Measurements from ENCODE around the gene CDK5R1.
A peak's percentile ranks its signal among the peaks of the same experiment; 100 is the strongest.

Gene CDK5R1

GRCh38 chr17:32481193-32481592 is 5.6 kb upstream of the CDK5R1 start:
- no peaks in the 10 kb centered on the region for H4K20me1 ChIP-seq (ENCODE audit: insufficient read depth, low read length)
- peaks cover 10% of the 10 kb centered on the region; the same call in 1 of the 2 replicates for H3K36me3 ChIP-seq (replicated peaks; ENCODE audit: insufficient read depth, low read length)
- H3K27me3 ChIP-seq (replicated peaks; ENCODE audit: insufficient read depth, low read length), result no peaks in the 10 kb centered on the region
- H3K9me3 ChIP-seq (replicated peaks; ENCODE audit: insufficient read depth, low read length), result no peaks in the 10 kb centered on the region
- H3K27ac ChIP-seq (ENCODE audit: low read length), result peak overlapping the region; percentile 85; the same call in 1 of the 2 replicates
- TF ChIP-seq EZH2 (optimal IDR thresholded peaks at IDR 0.05; ENCODE audit: low read depth, low read length) (no peak), EZH2phosphoT487 (IDR thresholded peaks at IDR 0.05; ENCODE audit: low read length) (no peak), CTCF (IDR thresholded peaks at IDR 0.05; ENCODE audit: low read length) (no peak)
- peaks cover 46% of the 10 kb centered on the region for H3F3A ChIP-seq (ENCODE audit: insufficient read depth, low read length)
- peak overlapping the region; percentile 25; the same call in 1 of the 2 replicates for H3K9ac ChIP-seq (ENCODE audit: low read length)
- H3K4me3 ChIP-seq (ENCODE audit: low read length), result no peak overlapping the region
- H3K79me2 ChIP-seq (ENCODE audit: low read length), result 0 out of 2 replicates have a peak, but pooled peaks cover 6% of the 10 kb centered on the region
- H3K4me1 ChIP-seq (ENCODE audit: low read length), result peaks cover 44% of the 10 kb centered on the region
- no peak overlapping the region for H3K4me2 ChIP-seq (ENCODE audit: low read depth, low read length)
- no peak for DNase-seq
- H2AFZ ChIP-seq (ENCODE audit: low read length), result no peak overlapping the region
- no peaks in the 10 kb centered on the region for H3K9me2 ChIP-seq (replicated peaks; ENCODE audit: insufficient read depth, low read length)

- Histone ChIP-seq H3K27me3 (replicated peaks; ENCODE audit: insufficient read depth, low read length) (no peaks in the 10 kb centered on the region), H3K4me1 (ENCODE audit: low read length) (peaks cover 44% of the 10 kb centered on the region), H3K36me3 (replicated peaks; ENCODE audit: insufficient read depth, low read length) (peaks cover 4% of the 10 kb centered on the region; the same call in 1 of the 2 replicates), H3K9me2 (replicated peaks; ENCODE audit: insufficient read depth, low read length) (no peaks in the 10 kb centered on the region), H3K9me3 (replicated peaks; ENCODE audit: insufficient read depth, low read length) (no peaks in the 10 kb centered on the region), H3K9ac (ENCODE audit: low read length) (peak overlapping the region; percentile 25), H3K4me3 (ENCODE audit: low read length) (no peak overlapping the region), H3F3A (ENCODE audit: insufficient read depth, low read length) (peaks cover 46% of the 10 kb centered on the region), H3K27ac (ENCODE audit: low read length) (peak overlapping the region; percentile 85), H4K20me1 (ENCODE audit: insufficient read depth, low read length) (no peaks in the 10 kb centered on the region), H3K79me2 (ENCODE audit: low read length) (0 out of 2 replicates have a peak, but pooled peaks cover 5% of the 10 kb centered on the region), H2AFZ (ENCODE audit: low read length) (no peak overlapping the region), H3K4me2 (ENCODE audit: low read depth, low read length) (peak overlapping the region; percentile 25)
- DNase-seq, result peak; percentile 79
- TF ChIP-seq CTCF (IDR thresholded peaks at IDR 0.05; ENCODE audit: low read length) (no peak), EZH2 (optimal IDR thresholded peaks at IDR 0.05; ENCODE audit: low read depth, low read length) (no peak), EZH2phosphoT487 (IDR thresholded peaks at IDR 0.05; ENCODE audit: low read length) (no peak)
Measured at GRCh38 chr17:32482568-32483320, 4.0 kb upstream of the CDK5R1 start.

DNA sequence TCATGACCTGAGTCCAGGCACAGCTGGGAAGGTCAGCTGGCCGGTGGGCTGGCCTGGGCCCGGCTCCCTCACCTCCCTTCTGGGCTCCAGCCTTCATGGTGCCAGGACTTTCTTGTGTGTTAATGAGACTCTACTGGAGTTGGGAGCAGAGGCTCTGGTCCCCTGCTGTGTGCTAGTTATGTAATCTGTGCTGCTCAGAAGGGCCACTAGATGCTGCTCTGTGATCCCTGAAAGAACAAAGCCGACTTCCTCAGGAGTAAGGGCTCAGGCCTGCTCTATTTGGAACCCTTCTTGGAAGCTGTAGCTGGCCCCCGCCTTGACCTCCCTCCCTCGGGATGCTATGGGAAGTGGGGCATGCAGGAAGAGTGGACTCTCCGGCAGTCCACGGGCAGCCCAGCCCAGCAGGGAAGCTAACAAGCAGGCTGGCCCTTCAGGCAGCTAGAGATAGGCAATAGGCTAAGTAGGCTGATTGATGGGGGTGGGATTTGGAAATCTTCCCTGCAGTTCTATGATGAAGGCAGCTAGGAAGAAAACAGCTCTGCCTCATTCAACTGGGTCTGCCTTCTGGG is 3.3 kb upstream of the CDK5R1 start:
- Histone ChIP-seq H3K9ac (ENCODE audit: low read length) (no peak overlapping the region), H3K36me3 (replicated peaks; ENCODE audit: insufficient read depth, low read length) (0 out of 2 replicates have a peak, but pooled peaks cover 4% of the 10 kb centered on the region), H3F3A (ENCODE audit: insufficient read depth, low read length) (peaks cover 46% of the 10 kb centered on the region), H3K27ac (ENCODE audit: low read length) (peak overlapping the region; percentile 85), H3K4me2 (ENCODE audit: low read depth, low read length) (no peak overlapping the region), H3K4me1 (ENCODE audit: low read length) (peaks cover 44% of the 10 kb centered on the region), H3K9me2 (replicated peaks; ENCODE audit: insufficient read depth, low read length) (no peaks in the 10 kb centered on the region), H3K79me2 (ENCODE audit: low read length) (no peaks in the 10 kb centered on the region), H2AFZ (ENCODE audit: low read length) (no peak overlapping the region), H3K27me3 (replicated peaks; ENCODE audit: insufficient read depth, low read length) (no peaks in the 10 kb centered on the region), H3K4me3 (ENCODE audit: low read length) (no peak overlapping the region), H3K9me3 (replicated peaks; ENCODE audit: insufficient read depth, low read length) (no peaks in the 10 kb centered on the region), H4K20me1 (ENCODE audit: insufficient read depth, low read length) (no peaks in the 10 kb centered on the region)
- no peak for DNase-seq
- TF ChIP-seq CTCF (IDR thresholded peaks at IDR 0.05; ENCODE audit: low read length) (peak; percentile 45), EZH2 (optimal IDR thresholded peaks at IDR 0.05; ENCODE audit: low read depth, low read length) (no peak)
